Activated naive CD4-positive, alpha-beta T cell treated with Interleukin-2 at 50 U/mL for 16 hours (primary cell): ENCODE data around the gene MPG.

Experiments used
- DNase-seq: peaks from one replicate; pipeline ENCODE4 v3.0.0-alpha.2; 2020

Gene MPG

GRCh38 chr16:85865-86264 is 7.8 kb downstream of the MPG start:
- DNase-seq: no peak

- no peak for DNase-seq
These were observed 8.5 kb downstream of the MPG start for GRCh38 chr16:86483-86952.

GRCh38 chr16:88613-89012 is 10.6 kb downstream of the MPG start:
- DNase-seq: no peak

- no peak for DNase-seq
These were observed 11.6 kb downstream of the MPG start for GRCh38 chr16:89391-90302.

GRCh38 chr16:91484-91883 is 13.5 kb downstream of the MPG start:
- no peak for DNase-seq

- no peak for DNase-seq
These were observed 14.7 kb downstream of the MPG start for GRCh38 chr16:92431-93339.

GRCh38 chr16:94918-95265 is 16.9 kb downstream of the MPG start:
- DNase-seq: no peak

GRCh38 chr16:96935-97381 is 18.9 kb downstream of the MPG start:
- DNase-seq: peak; percentile 89

GRCh38 chr16:97822-98221 is 19.8 kb downstream of the MPG start:
- no peak for DNase-seq

GRCh38 chr16:100989-101388 is 23.0 kb downstream of the MPG start:
- DNase-seq: no peak

GRCh38 chr16:101586-101985 is 23.6 kb downstream of the MPG start:
- no peak for DNase-seq

- DNase-seq: no peak
These were observed 24.2 kb downstream of the MPG start for GRCh38 chr16:102060-102855.

GRCh38 chr16:104355-104754 is 26.3 kb downstream of the MPG start:
- no peak for DNase-seq

GRCh38 chr16:104928-105327 is 26.9 kb downstream of the MPG start:
- DNase-seq: no peak

GRCh38 chr16:105521-105920 is 27.5 kb downstream of the MPG start:
- no peak for DNase-seq

- DNase-seq: peak; percentile 46
These were observed 28.7 kb downstream of the MPG start for GRCh38 chr16:106623-107324.

- no peak for DNase-seq
These were observed 34.3 kb downstream of the MPG start for GRCh38 chr16:112153-112840.

GRCh38 chr16:114327-114726 is 36.3 kb downstream of the MPG start:
- no peak for DNase-seq

GRCh38 chr16:116015-116414 is 38.0 kb downstream of the MPG start:
- DNase-seq: no peak

GRCh38 chr16:117379-118365 is 39.6 kb downstream of the MPG start:
- DNase-seq: peak; percentile 63
